Neuronal stem cell (in vitro differentiated cells): ENCODE results near the gene SCAF1.

Experiments
- DNase-seq: peaks from one replicate; pipeline ENCODE4 v3.0.0-alpha.2; 2013; ENCODE audit warnings: low spot score
- H2AFZ ChIP-seq: one replicate; pipeline ENCODE4 v1.6.1; 2013; ENCODE audit warnings: mild to moderate bottlenecking, low read length, inconsistent platforms
- H2AK5ac ChIP-seq: 2 replicates; pipeline ENCODE4 v1.6.1; 2013; ENCODE audit warnings: low read depth, mild to moderate bottlenecking, inconsistent platforms, low read length, moderate library complexity, mixed read lengths
- H2BK120ac ChIP-seq: 2 replicates; pipeline ENCODE4 v1.6.1; 2013; ENCODE audit warnings: low read depth, mild to moderate bottlenecking, inconsistent platforms, low read length, moderate library complexity, mixed read lengths
- H2BK12ac ChIP-seq: one replicate; pipeline ENCODE4 v1.6.1; 2013; ENCODE audit warnings: low read length, inconsistent platforms
- H2BK15ac ChIP-seq: 2 replicates; pipeline ENCODE4 v1.6.1; 2013; ENCODE audit warnings: mild to moderate bottlenecking, low read length, inconsistent platforms, mixed read lengths
- H2BK5ac ChIP-seq: one replicate; pipeline ENCODE4 v1.6.1; 2013; ENCODE audit warnings: inconsistent platforms, mild to moderate bottlenecking, low read length, moderate library complexity
- H3K14ac ChIP-seq: one replicate; pipeline ENCODE4 v1.6.1; 2013; ENCODE audit warnings: low read length, inconsistent platforms
- H3K18ac ChIP-seq: 2 replicates; pipeline ENCODE4 v1.6.1; 2013; ENCODE audit warnings: low read length, inconsistent platforms
- H3K23ac ChIP-seq: 2 replicates; pipeline ENCODE4 v1.6.1; 2013; ENCODE audit warnings: low read depth, mild to moderate bottlenecking, mixed read lengths, low read length, inconsistent platforms; ENCODE audit not compliant: poor library complexity
- H3K27ac ChIP-seq: replicated peaks from 3 replicates; pipeline ENCODE4 v1.5.1; 2013; ENCODE audit warnings: low read length, inconsistent platforms
- H3K27me3 ChIP-seq, 3 experiments: 2 replicates each; pipeline ENCODE4 v1.6.1; 2013; ENCODE audit warnings: low read length in 3 of 3, mild to moderate bottlenecking in 2 of 3, inconsistent platforms in 1 of 3, low read depth in 1 of 3, mixed read lengths in 1 of 3, moderate library complexity in 1 of 3; ENCODE audit not compliant: control insufficient read depth in 3 of 3, insufficient read depth in 3 of 3
- H3K36me3 ChIP-seq, 2 donors: replicated peaks in 1 of 2; 2 replicates each; pipeline ENCODE4 v1.6.1; 2013; ENCODE audit warnings: low read length in 2 of 2; ENCODE audit not compliant: control insufficient read depth in 2 of 2, insufficient read depth in 2 of 2
- H3K4ac ChIP-seq: 2 replicates; pipeline ENCODE4 v1.6.1; 2013; ENCODE audit warnings: inconsistent platforms, mild to moderate bottlenecking, low read length, moderate library complexity
- H3K4me1 ChIP-seq, 2 donors: 1 replicate in 1 of 2; 2 replicates in 1 of 2; pipeline ENCODE4 v1.6.1; 2013; ENCODE audit warnings: low read length in 2 of 2, low read depth in 1 of 2; ENCODE audit not compliant: control insufficient read depth in 2 of 2, insufficient read depth in 1 of 2
- H3K4me2 ChIP-seq: one replicate; pipeline ENCODE4 v1.6.1; 2013; ENCODE audit warnings: mild to moderate bottlenecking, low read length, inconsistent platforms; ENCODE audit not compliant: insufficient read depth, poor library complexity, severe bottlenecking
- H3K4me3 ChIP-seq, 2 donors: 2 replicates each; pipeline ENCODE4 v1.5.1; 2013; ENCODE audit warnings: low read length in 2 of 2, mild to moderate bottlenecking in 2 of 2, inconsistent platforms in 1 of 2, moderate library complexity in 1 of 2
- H3K79me1 ChIP-seq: one replicate; pipeline ENCODE4 v1.6.1; 2013; ENCODE audit warnings: low read depth, mild to moderate bottlenecking, inconsistent platforms, low read length, moderate library complexity
- H3K9ac ChIP-seq: one replicate; pipeline ENCODE4 v1.6.1; 2013; ENCODE audit warnings: mild to moderate bottlenecking, low read depth, low read length, inconsistent platforms; ENCODE audit not compliant: poor library complexity
- H3K9me3 ChIP-seq, 2 donors: replicated peaks in 1 of 2; 2 replicates each; pipeline versions ENCODE3 to v1.6.1; 2013; ENCODE audit warnings: low read length in 2 of 2, mild to moderate bottlenecking in 2 of 2, inconsistent platforms in 1 of 2, low read depth in 1 of 2, mixed read lengths in 1 of 2, moderate library complexity in 1 of 2; ENCODE audit not compliant: control insufficient read depth in 2 of 2, insufficient read depth in 1 of 2
- H4K8ac ChIP-seq: one replicate; pipeline ENCODE4 v1.6.1; 2013; ENCODE audit warnings: low read depth, mild to moderate bottlenecking, inconsistent platforms, low read length, moderate library complexity
- H4K91ac ChIP-seq: one replicate; pipeline ENCODE4 v1.6.1; 2013; ENCODE audit warnings: low read length, low read depth, mild to moderate bottlenecking, inconsistent platforms; ENCODE audit not compliant: poor library complexity
- WGBS, 2 donors: extraction: QIAGEN DNeasy Blood & Tissue Kit; methylation state at CpG; one replicate each; pipeline ENCODE4 v1.1.7; 2013; ENCODE audit warnings: missing lambda C conversion rate in 2 of 2, mixed read lengths in 1 of 2; ENCODE audit not compliant: insufficient read length in 2 of 2, insufficient replicate concordance in 1 of 2; ENCODE audit errors: extremely low coverage in 2 of 2; 5-methylcytosine and 5-hydroxymethylcytosine counted together

The SCAF1 gene

DNA sequence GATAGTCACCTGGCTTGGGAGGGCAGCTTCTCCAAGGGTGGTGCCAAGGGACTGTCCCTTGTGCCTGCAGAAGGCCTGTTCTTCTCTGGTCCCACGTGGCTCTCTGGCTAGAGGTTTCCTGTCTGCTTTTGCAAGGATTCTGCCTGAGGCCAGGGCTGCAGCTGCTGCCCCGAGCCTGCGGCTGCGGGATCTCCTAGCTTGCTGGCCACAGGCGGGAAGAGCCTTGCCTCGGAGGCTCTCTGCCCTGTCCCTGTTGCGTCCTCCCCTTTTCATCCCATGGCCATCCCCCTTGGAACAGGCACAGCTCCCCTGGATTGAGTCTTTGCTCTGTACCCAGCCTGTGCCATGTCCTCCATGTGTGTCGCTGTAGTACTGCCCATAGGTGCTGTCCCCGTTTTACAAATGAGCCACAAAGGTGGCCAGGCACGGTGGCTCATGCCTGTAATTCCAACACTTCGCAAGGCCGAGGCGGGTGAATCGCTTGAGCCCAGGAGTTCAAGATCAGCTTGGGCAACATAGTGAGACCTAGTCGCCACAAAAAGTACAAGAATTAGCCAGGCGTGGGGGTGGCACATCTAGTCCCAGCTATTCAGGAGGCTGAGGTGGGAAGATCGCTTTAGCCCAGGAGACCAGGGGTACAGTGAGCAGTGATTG, 14.6 kb downstream of the SCAF1 start:
- no peak overlapping the region for H3K18ac ChIP-seq
- no peak overlapping the region for H2BK120ac ChIP-seq
- H3K23ac ChIP-seq, result peak overlapping the region; percentile 34
- H3K9ac ChIP-seq, result no peak overlapping the region
- peaks cover 23% of the 10 kb centered on the region for H3K79me1 ChIP-seq
- no peak overlapping the region for H2BK15ac ChIP-seq
- no peak overlapping the region for H3K14ac ChIP-seq
- H3K27ac ChIP-seq, result no peak overlapping the region
- H3K4me1 ChIP-seq, result no peaks in the 10 kb centered on the region
- no peak overlapping the region for H2AK5ac ChIP-seq
- no peak overlapping the region for H4K91ac ChIP-seq
- no peak for DNase-seq
- H3K36me3 ChIP-seq, result peaks cover 67 to 95% of the 10 kb centered on the region in 2 donors
- WGBS, 2 donors, result no CpG with 5 or more reads among the region's 17 CpGs
- H2BK12ac ChIP-seq, result no peak overlapping the region
- H2AFZ ChIP-seq, result no peak overlapping the region
- H3K4me2 ChIP-seq, result no peak overlapping the region
- H2BK5ac ChIP-seq, result no peak overlapping the region
- H3K4ac ChIP-seq, result no peak overlapping the region
- peak overlapping the region in 1 of 2 donors; percentile 51 for H3K4me3 ChIP-seq
- peaks cover 4 to 5% of the 10 kb centered on the region in 2 donors for H3K9me3 ChIP-seq
- H4K8ac ChIP-seq, result no peak overlapping the region
- H3K27me3 ChIP-seq, result no peaks in the 10 kb centered on the region

- no peak overlapping the region for H2BK120ac ChIP-seq
- no peak overlapping the region for H3K14ac ChIP-seq
- WGBS, 2 donors, result no CpG with 5 or more reads among the region's 22 CpGs
- H3K79me1 ChIP-seq, result peaks cover 20% of the 10 kb centered on the region
- H3K27ac ChIP-seq, result no peak overlapping the region
- H2BK12ac ChIP-seq, result no peak overlapping the region
- peaks cover 4 to 5% of the 10 kb centered on the region in 2 donors for H3K9me3 ChIP-seq
- H3K4me1 ChIP-seq, result no peaks in the 10 kb centered on the region
- no peak overlapping the region for H3K23ac ChIP-seq
- no peak overlapping the region for H3K4ac ChIP-seq
- H2AK5ac ChIP-seq, result no peak overlapping the region
- DNase-seq, result no peak
- H2BK5ac ChIP-seq, result peak overlapping the region; percentile 75
- no peak overlapping the region for H3K4me3 ChIP-seq
- H3K36me3 ChIP-seq, result peaks cover 74 to 99% of the 10 kb centered on the region in 2 donors
- H2AFZ ChIP-seq, result no peak overlapping the region
- H3K4me2 ChIP-seq, result no peak overlapping the region
- no peak overlapping the region for H3K18ac ChIP-seq
- no peak overlapping the region for H4K8ac ChIP-seq
- H2BK15ac ChIP-seq, result no peak overlapping the region
- H3K27me3 ChIP-seq, result no peaks in the 10 kb centered on the region
- no peak overlapping the region for H4K91ac ChIP-seq
- H3K9ac ChIP-seq, result no peak overlapping the region
These were observed 15.6 kb downstream of the SCAF1 start for GRCh38 chr19:49657493-49658138.

DNA sequence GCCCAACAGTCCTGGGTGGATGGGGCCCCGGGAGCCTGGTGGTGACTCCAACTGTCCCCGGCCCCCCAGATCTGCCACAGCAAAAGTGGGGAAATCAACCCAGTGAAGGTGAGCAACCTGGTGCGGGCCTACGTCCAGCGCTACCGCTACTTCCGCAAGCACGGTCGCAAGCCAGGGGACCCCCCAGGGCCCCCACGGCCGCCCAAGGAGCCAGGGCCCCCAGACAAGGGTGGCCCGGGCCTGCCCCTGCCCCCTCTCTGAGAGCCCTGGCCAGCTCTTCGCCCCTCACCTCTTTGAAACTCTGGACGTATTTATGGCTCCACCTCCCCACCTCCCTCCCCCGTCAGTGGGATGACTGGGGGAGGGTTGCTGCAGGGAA, 16.1 kb downstream of the SCAF1 start:
- Histone ChIP-seq H4K91ac (no peak overlapping the region), H4K8ac (no peak overlapping the region), H3K14ac (no peak overlapping the region), H2BK12ac (no peak overlapping the region), H2AK5ac (no peak overlapping the region), H3K4me3 (no peak overlapping the region), H2BK15ac (no peak overlapping the region), H3K36me3 (peaks cover 74 to 99% of the 10 kb centered on the region in 2 donors), H3K23ac (no peak overlapping the region), H3K4ac (no peak overlapping the region), H3K4me1 (no peaks in the 10 kb centered on the region), H3K79me1 (peaks cover 15% of the 10 kb centered on the region), H3K27me3 (no peaks in the 10 kb centered on the region), H2BK5ac (no peak overlapping the region), H3K4me2 (no peak overlapping the region), H2AFZ (no peak overlapping the region), H2BK120ac (no peak overlapping the region), H3K18ac (no peak overlapping the region), H3K9ac (no peak overlapping the region), H3K9me3 (peaks cover 4 to 5% of the 10 kb centered on the region in 2 donors), H3K27ac (no peak overlapping the region)
- DNase-seq, result no peak
- no CpG with 5 or more reads among the region's 15 CpGs for WGBS, 2 donors

DNA sequence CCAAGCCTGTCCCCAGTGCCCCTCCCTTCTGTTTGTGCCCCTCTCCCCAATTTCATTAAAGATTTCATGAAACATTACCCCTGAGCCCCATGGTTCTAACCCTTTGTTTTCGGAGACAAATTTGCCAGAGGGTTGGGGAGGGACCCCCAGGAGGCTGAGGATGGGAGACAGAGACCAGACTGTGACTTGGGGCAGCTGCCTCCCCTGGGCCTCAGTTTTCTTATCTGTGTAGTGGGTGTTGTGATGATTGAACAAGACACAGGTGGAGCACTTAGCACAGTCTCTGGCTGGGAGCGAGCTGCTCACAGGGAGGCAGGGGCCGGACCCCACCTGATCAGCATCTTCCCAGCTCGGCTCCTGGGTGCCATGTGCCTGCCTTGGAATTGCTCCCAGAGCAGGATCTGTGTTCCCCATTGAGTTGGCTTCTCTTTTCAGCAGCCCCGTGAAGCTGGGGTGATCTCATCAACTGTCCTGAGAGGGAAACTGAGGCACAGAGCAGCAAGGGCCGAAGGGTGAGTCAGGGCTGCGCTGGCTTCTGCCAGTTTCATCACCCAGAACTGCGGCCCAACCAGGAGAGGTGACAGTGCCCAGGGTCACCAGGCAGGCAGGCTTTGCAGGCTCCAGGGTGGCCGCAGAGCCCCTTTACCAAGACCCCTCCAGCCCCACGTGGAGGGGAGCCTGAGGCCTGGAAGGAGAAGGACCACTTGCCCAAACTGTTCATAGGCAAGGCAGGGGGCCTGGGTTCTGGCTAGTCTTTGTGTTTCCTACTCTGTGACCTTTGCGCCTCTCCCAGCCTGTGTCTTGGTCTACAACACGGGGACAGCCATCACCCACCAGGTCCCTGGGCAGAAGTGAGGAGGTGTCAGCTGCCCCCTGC, 16.8 kb downstream of the SCAF1 start:
- no peak for DNase-seq
- H3K4ac ChIP-seq, result no peak overlapping the region
- H3K23ac ChIP-seq, result no peak overlapping the region
- H3K4me3 ChIP-seq, result no peak overlapping the region
- no peak overlapping the region for H4K8ac ChIP-seq
- no peak overlapping the region for H4K91ac ChIP-seq
- no peaks in the 10 kb centered on the region for H3K27me3 ChIP-seq
- no peak overlapping the region for H2BK5ac ChIP-seq
- H3K4me1 ChIP-seq, result no peaks in the 10 kb centered on the region
- peaks cover 4 to 5% of the 10 kb centered on the region in 2 donors for H3K9me3 ChIP-seq
- no peak overlapping the region for H2AFZ ChIP-seq
- no peak overlapping the region for H2BK15ac ChIP-seq
- WGBS, 2 donors, result no CpG with 5 or more reads among the region's 12 CpGs
- no peak overlapping the region for H3K27ac ChIP-seq
- no peak overlapping the region for H2BK120ac ChIP-seq
- H3K18ac ChIP-seq, result no peak overlapping the region
- peaks cover 70 to 95% of the 10 kb centered on the region in 2 donors for H3K36me3 ChIP-seq
- H3K4me2 ChIP-seq, result no peak overlapping the region
- H2AK5ac ChIP-seq, result no peak overlapping the region
- H3K79me1 ChIP-seq, result peaks cover 10% of the 10 kb centered on the region
- no peak overlapping the region for H3K9ac ChIP-seq
- H3K14ac ChIP-seq, result no peak overlapping the region
- peak overlapping the region; percentile 43 for H2BK12ac ChIP-seq
